Measurements from ENCODE around the gene C19orf33.

The C19orf33 gene

GRCh38 chr19:38280030-38280921, 23.8 kb upstream of the C19orf33 start:
- no peak for DNase-seq (ENCODE audit: low read depth)

GRCh38 chr19:38281811-38282566, 22.1 kb upstream of the C19orf33 start:
- DNase-seq (ENCODE audit: low read depth), result no peak

- DNase-seq (ENCODE audit: low read depth), result no peak
Measured at GRCh38 chr19:38283271-38283670, 20.8 kb upstream of the C19orf33 start.

- DNase-seq (ENCODE audit: low read depth), result no peak
Measured at GRCh38 chr19:38284422-38284821, 19.6 kb upstream of the C19orf33 start.

- peak; percentile 52 for DNase-seq (ENCODE audit: low read depth)
Measured at GRCh38 chr19:38285567-38285966, 18.5 kb upstream of the C19orf33 start.

- no peak for DNase-seq (ENCODE audit: low read depth)
Measured at GRCh38 chr19:38287604-38288003, 16.4 kb upstream of the C19orf33 start.

- no peak for DNase-seq (ENCODE audit: low read depth)
Measured at GRCh38 chr19:38288123-38288855, 15.8 kb upstream of the C19orf33 start.

GRCh38 chr19:38289955-38290354, 14.1 kb upstream of the C19orf33 start:
- DNase-seq (ENCODE audit: low read depth), result no peak

- peak; percentile 95 for DNase-seq (ENCODE audit: low read depth)
Measured at GRCh38 chr19:38290631-38291147, 13.4 kb upstream of the C19orf33 start.

GRCh38 chr19:38291855-38292254, 12.2 kb upstream of the C19orf33 start:
- DNase-seq (ENCODE audit: low read depth), result no peak

- no peak for DNase-seq (ENCODE audit: low read depth)
Measured at GRCh38 chr19:38293281-38293680, 10.8 kb upstream of the C19orf33 start.

GRCh38 chr19:38294090-38294489, 10.0 kb upstream of the C19orf33 start:
- no peak for DNase-seq (ENCODE audit: low read depth)

GRCh38 chr19:38298821-38299680, 5.0 kb upstream of the C19orf33 start:
- no peak for DNase-seq (ENCODE audit: low read depth)

- no peak for DNase-seq (ENCODE audit: low read depth)
Measured at GRCh38 chr19:38304352-38304865, 358 bp downstream of the C19orf33 start.

- no peak for DNase-seq (ENCODE audit: low read depth)
Measured at GRCh38 chr19:38304866-38305429, 897 bp downstream of the C19orf33 start.

- DNase-seq (ENCODE audit: low read depth), result no peak
Measured at GRCh38 chr19:38306236-38306635, 2.2 kb downstream of the C19orf33 start.

- no peak for DNase-seq (ENCODE audit: low read depth)
Measured at GRCh38 chr19:38307076-38307475, 3.0 kb downstream of the C19orf33 start.

GRCh38 chr19:38307597-38307996, 3.5 kb downstream of the C19orf33 start:
- DNase-seq (ENCODE audit: low read depth), result no peak

GRCh38 chr19:38308006-38308766, 4.1 kb downstream of the C19orf33 start:
- no peak for DNase-seq (ENCODE audit: low read depth)
